ENCODE measurements around the gene SH3RF3.

SH3RF3 gene

DNA sequence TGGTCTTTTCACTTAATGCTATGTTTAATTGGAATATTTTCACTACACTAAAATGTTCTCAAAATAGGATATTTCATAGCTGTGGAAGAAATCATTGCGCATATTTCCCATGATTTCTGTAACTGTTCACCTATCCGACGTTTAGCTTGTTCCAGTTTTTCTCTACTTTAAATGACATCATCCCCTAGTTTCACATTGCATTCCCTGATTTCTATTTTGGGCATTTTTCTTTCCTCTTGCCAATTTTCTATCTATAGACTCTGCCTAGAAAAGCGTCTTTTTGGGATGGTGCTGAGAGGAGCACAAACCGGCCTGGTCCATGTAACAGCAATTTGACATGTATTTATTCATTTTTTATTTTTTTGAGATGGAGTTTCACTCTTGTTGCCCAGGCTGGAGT lies 163.4 kb downstream of the SH3RF3 start:
- no peak for DNase-seq

- no peak for DNase-seq
These were observed 164.7 kb downstream of the SH3RF3 start for GRCh38 chr2:109293663-109294062.

DNA sequence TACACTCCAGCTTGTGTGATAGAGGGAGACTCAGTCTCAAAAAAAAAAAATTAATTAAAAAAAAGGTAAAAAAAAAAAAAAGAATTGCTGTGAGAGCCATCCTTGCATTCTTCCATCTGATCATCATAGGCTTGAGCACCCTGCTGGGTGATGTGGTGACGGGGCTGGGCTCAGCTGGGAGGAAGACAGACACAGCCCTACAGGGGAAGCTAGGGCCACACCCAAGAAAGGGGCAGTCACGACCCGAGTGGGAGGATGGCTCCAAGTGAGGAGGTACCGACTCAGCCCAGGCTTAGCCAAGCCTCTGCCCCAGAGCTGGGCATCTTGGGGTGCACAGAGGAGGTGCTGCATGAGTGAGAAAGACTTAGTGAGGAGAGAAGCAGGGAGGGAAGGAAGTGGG lies 165.5 kb downstream of the SH3RF3 start:
- DNase-seq, result no peak

DNA sequence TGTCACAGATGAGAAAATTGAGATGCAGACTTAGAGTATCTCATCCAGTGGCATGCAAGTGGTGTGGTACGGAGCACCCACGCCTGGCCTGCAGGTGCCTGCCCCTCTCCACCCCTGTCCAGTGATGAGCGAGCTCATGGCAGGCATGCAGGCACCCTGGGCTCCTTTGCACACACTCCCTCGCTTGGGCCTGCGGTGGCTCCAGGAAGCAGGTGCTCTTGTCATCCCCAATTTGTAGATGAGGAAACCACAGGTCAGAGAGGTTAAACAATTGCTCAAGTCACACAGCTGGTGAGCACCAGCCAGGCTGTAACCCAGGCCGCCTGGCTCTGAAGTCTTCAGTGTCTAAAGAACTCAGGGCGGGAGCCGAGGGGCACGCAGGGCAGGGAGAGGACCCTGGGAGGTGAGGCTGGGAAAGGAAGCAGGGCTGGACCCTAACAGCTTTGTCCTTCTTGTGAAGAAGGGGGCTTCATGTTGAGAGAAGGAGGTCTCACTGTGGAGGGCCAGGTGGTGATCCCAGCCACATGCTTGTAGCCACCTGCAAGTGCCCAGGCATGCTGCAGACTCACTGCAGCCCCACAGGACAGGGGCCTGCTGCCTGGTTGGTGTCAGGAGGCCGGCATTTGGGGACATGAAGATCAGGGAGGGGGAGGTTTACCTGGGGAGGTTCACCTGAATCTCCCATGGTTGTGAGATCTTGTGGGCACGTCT lies 166.2 kb downstream of the SH3RF3 start:
- DNase-seq, result no peak

- no peak for DNase-seq
These were observed 166.7 kb downstream of the SH3RF3 start for GRCh38 chr2:109295781-109296117.

- no peak for DNase-seq
These were observed 168.8 kb downstream of the SH3RF3 start for GRCh38 chr2:109297566-109298490.

- no peak for DNase-seq
These were observed 169.8 kb downstream of the SH3RF3 start for GRCh38 chr2:109298851-109299250.

DNA sequence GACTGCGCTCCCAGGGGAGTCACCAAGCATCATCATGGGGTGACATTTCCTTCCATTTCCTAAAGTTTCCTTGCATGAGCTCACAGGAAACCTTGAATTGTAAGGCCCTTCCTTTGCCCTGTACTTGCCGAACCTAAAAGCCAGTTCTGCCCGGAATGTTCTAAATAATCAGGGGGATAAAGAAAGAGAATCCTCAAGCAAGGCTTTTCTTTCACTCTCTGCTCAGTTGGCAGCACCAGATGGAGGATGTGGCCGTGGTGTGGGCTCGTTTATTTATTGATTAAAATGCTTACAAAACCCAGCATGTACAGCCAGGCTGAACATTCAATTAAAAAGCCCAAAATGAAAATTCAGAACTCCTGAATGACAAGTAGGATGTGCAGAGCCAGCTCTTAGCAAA lies 170.5 kb downstream of the SH3RF3 start:
- no peak for DNase-seq

DNA sequence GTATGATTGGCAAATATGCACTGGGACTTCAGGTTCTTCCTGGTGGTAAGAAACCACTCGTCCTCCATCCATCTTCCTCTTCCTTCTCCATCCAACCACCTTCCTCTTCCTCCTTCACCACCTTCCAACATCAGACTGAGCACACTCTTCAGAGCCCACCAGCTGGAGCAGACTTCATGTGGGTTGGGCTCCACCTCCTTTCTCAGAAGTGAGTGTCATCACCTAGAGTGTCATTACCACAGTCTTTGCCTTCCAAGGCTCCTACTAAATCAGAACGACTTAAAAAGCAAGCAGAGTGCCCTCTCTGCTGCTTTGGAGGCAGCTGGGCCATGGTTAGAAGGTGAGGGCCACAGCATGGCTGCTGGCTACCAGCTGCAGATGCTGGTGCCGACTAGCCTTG lies 171.6 kb downstream of the SH3RF3 start:
- DNase-seq, result no peak

DNA sequence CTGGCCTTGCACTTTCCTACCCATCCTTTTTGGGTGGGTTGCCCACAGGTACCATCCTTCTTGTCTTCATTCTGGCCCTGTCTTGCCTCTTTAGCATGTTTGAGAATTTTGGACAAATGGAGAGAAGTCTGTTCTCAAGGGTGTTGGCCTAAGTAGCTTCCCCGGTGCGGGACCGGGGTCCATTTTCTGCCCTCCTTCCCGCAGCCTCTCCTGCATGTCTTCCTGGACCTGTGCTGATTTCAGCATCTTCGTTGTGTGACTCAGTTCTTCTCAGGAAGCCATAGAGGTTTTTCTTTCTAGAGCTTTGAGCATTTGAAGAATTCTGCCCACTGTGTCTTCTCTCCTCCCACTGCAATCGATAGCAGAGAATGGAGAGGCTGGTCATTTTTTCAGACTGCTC lies 172.7 kb downstream of the SH3RF3 start:
- DNase-seq, result no peak

GRCh38 chr2:109302319-109302718 lies 173.3 kb downstream of the SH3RF3 start:
- no peak for DNase-seq

GRCh38 chr2:109304242-109304641 lies 175.2 kb downstream of the SH3RF3 start:
- no peak for DNase-seq

DNA sequence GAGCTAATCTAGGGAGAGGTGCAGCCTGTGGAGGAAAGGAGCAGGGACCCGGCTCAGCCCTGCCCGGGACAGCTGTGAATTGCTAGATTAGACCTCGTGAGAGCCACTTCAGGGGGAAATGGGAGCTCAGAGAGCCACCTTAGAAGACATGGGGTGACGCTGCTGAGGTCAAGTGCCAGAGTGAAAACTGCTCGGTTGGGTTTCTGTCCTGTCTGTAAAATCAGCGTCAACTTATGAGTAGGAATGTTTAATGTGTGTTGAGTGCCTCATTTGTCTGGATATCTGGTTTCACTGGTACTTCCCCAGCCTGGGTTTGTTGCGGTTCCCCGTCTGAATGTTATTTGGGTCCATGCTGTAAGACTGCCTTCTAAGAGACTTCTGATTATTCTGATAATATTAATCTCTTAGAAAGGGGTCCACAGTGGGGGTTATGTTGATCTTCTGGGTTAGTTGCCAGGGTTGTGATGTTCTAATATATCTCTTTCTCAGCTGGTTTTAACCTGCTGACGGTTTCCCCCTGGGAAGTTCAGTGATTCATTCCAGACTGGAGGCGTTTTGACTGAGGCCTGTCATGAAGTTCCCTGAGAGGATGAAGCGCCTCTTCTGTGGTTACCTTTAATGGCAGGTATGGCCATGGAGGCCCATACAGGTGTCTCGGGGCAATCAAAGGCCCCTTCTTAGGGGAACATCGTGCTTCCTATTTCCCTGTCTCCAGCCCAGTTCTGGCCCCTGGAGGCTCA lies 175.9 kb downstream of the SH3RF3 start:
- no peak for DNase-seq

- no peak for DNase-seq
These were observed 176.6 kb downstream of the SH3RF3 start for GRCh38 chr2:109305490-109306167.

DNA sequence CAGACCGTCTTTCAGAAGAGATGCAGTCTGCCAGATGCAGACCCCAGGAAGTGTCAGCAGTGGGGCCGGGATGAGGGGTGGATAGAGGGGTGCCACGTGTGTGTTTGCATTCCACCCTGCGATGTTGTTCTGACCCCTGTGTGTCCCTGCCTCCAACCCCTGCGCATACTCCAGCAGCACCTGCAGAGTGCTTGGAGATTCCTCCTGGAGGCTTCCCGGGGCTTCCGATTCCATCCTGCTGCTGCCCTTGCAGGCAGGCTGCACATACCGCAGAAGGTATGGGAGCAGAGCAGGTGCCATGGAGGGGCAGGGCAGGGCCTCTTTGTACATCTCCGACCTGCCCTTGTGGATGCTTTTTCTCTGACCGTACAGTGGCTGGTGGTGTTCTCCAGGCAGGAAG lies 177.2 kb downstream of the SH3RF3 start:
- DNase-seq, result no peak

DNA sequence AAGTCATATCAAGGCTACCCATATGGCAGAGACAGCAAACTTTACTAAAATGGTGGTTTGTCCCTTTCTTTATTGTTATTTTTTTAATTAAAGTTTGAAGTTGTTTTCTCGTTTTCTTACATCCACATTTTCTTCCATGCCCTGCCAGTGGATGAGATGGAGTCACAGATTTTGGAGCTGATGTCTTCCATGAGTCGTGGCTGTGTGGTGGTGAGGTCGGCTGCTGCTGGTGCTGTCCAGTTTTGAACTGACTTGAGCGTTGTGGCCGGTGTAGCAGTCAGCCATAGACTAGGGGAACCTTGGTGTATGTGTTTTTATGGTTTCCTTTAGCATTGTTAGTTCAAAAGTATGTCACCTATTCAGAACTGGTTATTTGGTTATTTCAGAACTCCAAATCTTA lies 182.8 kb downstream of the SH3RF3 start:
- DNase-seq, result no peak

DNA sequence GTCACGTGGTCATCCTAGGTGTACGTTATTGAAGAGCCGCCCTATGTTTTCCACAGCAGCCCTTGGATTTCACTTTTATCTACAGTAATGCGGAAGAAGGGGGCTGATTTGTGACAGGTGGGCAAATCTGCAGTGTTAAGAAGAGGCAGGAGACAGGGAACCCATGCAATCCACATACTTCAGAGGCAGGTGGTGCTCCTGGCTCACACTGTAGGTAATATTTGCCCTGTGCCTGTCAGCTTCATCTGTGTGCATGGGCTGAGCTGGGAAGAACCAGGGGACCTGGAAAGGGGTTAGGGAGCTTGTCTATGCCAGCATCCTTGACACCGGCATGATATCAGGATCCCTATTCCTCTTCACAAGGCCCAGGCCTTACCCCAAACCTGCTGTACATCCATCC lies 183.9 kb downstream of the SH3RF3 start:
- no peak for DNase-seq

DNA sequence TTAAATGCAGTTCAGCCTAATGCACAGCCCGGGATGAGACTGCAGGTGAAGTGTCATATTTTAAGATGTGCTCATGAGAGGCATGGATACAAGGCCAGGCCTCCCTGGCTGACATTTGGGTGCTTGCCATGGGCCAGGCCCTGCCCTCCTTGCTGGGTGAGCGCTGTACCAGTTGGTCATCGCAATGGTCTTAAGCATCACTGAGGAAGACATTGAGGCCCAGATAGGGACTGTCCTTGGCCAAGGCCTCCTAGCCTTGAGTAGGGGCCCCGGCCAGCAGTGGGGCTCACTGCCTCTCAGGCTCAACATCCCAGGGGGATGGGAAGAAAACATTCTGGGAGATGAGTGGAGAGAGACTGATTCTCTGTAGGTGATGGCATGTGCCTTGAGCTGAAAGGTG lies 184.3 kb downstream of the SH3RF3 start:
- no peak for DNase-seq

GRCh38 chr2:109316091-109316490 lies 187.1 kb downstream of the SH3RF3 start:
- DNase-seq, result no peak

DNA sequence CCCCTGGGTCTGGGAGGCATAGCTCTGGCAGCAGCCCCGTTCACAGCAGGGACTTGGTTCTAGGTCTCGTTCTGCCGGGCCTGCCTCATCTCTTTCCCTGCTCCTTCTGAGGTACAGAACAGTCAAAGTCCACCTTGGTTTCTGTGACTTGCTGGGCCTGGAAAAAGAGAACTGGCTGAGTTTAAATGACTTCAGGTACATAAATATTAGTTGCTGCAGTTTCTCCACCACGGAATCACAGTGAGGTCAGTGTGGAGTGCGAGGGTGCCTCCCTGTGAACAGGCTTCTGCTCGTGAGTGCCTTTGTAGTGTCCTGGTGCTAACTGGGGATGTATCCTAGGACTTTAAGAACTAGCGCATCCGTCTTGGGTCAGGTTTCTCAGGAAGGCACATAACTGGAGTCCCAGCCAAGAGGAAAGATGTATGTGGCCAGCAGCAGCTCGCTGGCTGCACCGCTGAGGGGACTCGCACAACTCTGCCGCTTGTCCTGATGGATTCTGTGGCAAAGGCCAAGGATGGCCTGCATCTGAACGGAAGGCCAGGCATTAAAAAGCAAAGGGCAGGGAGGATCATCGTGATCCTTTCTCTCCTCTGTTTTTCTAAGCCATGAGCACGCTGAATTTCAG lies 188.6 kb downstream of the SH3RF3 start:
- no peak for DNase-seq

GRCh38 chr2:109318150-109318948 lies 189.3 kb downstream of the SH3RF3 start:
- no peak for DNase-seq

GRCh38 chr2:109318949-109319342 lies 189.9 kb downstream of the SH3RF3 start:
- DNase-seq, result no peak

All from SW 1271 (cell line).